AG04449 (cell line): Measurements from ENCODE around the gene OTOGL.
A peak's percentile ranks its signal among the peaks of the same experiment; 100 is the strongest.
"Not testable (repeated sequence)": the region's sequence is repeated elsewhere in the genome, so short reads cannot be mapped to it uniquely, and the experiment has no call there.

ENCODE experiments used
- CTCF ChIA-PET: fragments of 350-600 bp; formaldehyde crosslinking; extraction: SDS; loops from one replicate; lab custom pipeline; 2021; ENCODE audit warnings: antibody characterized with exemption; lab: Yijun Ruan, JAX
- POLR2A ChIA-PET: fragments of 400-600, 350-600 bp; formaldehyde crosslinking; extraction: SDS; loops from one replicate; lab custom pipeline; 2020; ENCODE audit warnings: antibody characterized with exemption, inconsistent platforms; lab: Yijun Ruan, JAX
- DNase-seq: peaks from one replicate; pipeline ENCODE4 v3.0.0-alpha.2; 2010; ENCODE audit warnings: low read depth, low spot score
- H3K4me3 ChIP-seq: 2 replicates; pipeline ENCODE4 v1.5.1; 2011; ENCODE audit warnings: low read depth, mild to moderate bottlenecking, control low read depth, low read length
- TF ChIP-seq, protein P1 (sequence below): IDR thresholded peaks from one replicate; pipeline ENCODE4 v1.5.1; 2011; ENCODE audit warnings: mild to moderate bottlenecking, moderate library complexity, low read length, control low read depth, inconsistent platforms; ENCODE audit not compliant: insufficient read depth; ENCODE audit errors: missing control alignments

The OTOGL gene

DNA sequence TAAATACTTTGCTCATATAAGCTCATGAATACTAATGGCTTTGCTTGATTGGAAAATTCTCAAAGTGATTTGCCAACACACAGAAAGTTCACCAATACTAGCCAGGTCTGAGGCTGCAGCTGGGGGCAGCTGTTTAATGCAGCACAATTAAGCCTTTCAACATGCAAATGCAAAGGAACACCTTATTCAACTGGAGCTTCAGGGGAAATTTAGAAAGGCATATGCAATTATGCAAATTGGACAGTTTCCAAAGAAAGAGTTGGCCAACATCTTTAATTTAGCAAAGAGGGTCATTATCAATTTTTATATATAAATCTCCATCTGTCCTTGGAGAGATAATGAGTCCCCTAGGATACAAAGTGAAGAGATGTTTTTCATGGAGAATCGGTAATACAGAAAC is 40.2 kb upstream of the OTOGL start:
- ChIA-PET CTCF (no interaction called here), POLR2A (no interaction called here)
- H3K4me3 ChIP-seq, result no peak overlapping the region
- no peak for DNase-seq
- TF ChIP-seq, protein P1, sequence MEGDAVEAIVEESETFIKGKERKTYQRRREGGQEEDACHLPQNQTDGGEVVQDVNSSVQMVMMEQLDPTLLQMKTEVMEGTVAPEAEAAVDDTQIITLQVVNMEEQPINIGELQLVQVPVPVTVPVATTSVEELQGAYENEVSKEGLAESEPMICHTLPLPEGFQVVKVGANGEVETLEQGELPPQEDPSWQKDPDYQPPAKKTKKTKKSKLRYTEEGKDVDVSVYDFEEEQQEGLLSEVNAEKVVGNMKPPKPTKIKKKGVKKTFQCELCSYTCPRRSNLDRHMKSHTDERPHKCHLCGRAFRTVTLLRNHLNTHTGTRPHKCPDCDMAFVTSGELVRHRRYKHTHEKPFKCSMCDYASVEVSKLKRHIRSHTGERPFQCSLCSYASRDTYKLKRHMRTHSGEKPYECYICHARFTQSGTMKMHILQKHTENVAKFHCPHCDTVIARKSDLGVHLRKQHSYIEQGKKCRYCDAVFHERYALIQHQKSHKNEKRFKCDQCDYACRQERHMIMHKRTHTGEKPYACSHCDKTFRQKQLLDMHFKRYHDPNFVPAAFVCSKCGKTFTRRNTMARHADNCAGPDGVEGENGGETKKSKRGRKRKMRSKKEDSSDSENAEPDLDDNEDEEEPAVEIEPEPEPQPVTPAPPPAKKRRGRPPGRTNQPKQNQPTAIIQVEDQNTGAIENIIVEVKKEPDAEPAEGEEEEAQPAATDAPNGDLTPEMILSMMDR, result no peak

DNA sequence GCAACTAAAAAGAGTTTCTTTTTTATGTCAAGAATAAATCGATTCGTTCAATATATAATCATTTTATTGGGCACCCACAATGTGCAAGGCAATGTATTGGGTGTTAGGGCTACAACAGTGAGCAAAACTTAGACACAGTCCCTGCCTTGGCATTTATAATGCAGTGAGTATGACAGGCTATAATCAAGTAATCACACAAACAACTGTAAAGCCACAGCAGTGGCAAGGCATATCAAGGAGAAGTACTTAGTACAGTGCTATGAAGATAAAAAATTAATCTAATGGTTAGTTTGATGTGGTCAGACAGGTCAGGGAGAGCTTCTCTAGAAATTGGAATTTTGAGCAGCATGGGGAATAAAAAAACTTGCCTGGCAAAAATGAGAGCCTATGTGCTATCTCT is 39.5 kb upstream of the OTOGL start:
- H3K4me3 ChIP-seq, result no peak overlapping the region
- no peak for DNase-seq
- CTCF ChIA-PET, result no interaction called here
- POLR2A ChIA-PET, result no interaction called here
- TF ChIP-seq, protein P1, result no peak

DNA sequence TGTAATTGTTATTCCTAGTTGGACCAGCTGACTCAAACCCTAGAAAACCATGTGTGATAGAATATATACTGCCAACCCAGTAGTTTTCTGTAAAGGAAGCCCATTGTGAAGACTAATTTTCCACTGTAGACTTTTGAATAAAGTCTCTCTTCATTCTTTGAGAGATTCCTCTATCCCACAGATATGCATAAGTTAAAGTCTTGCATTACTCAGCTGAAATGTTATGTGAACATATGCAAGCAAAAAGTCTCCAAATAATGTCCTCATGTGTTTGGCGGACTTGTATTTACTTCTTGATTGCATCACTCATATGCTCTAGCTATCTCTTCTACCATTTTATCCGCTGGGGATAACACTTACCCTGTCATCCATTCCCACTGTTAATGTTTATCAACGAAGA is 35.1 kb upstream of the OTOGL start:
- no peak overlapping the region for H3K4me3 ChIP-seq
- CTCF ChIA-PET, result no interaction called here

DNA sequence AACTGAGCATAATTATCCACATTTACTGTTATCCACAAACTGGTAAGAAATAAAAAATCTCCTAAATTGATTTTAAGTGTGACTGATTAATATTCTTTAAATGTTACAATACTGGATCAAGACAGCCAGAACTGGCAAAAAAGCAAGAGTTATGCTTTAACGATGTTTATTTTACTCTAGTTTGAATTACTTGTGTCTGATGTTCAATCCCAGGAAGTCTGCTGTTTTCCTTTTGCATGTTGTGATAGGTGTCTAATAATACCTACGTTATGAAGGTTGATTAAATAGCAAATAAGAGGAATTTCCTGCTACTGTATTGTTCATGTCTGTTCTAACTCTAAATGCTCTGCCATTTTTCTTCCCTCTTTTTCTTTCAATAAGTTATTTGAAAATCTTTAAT is 34.4 kb upstream of the OTOGL start:
- ChIA-PET CTCF (no interaction called here), POLR2A (no interaction called here)
- no peak overlapping the region for H3K4me3 ChIP-seq
- DNase-seq, result no peak
- TF ChIP-seq, protein P1, result no peak

More for the DNA sequence above, 35.1 kb upstream of the OTOGL start:
- TF ChIP-seq, protein P1, result no peak
- peak; percentile 86 for DNase-seq
- POLR2A ChIA-PET, result no interaction called here

DNA sequence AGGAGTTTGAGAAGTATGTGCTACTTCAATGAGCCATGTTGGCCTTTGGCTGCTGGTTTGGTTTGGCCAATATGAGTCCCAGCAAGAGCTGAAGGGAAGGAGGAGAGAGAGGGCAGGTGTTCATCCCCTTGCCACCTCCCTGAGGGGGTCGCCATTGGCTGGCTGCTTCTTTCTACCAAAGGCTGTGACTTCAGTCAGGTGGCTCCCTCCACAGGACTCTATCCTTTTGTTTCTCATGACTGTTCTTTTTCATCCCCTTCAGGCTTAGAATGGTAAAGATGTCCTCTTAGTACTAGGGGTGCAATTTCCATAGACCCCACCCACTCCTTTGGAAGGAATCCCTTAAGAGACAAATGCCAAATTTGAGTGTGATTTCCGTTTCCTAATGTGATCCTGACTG is 31.2 kb upstream of the OTOGL start:
- TF ChIP-seq, protein P1, result no peak
- CTCF ChIA-PET, result interaction anchor here (1.0 to 1.1 kb wide), 2 partner anchors 119 to 123 kb away, joined by 3 read pairs; no protein-coding TSS in a partner anchor
- H3K4me3 ChIP-seq, result no peak overlapping the region
- DNase-seq, result no peak
- POLR2A ChIA-PET, result no interaction called here

DNA sequence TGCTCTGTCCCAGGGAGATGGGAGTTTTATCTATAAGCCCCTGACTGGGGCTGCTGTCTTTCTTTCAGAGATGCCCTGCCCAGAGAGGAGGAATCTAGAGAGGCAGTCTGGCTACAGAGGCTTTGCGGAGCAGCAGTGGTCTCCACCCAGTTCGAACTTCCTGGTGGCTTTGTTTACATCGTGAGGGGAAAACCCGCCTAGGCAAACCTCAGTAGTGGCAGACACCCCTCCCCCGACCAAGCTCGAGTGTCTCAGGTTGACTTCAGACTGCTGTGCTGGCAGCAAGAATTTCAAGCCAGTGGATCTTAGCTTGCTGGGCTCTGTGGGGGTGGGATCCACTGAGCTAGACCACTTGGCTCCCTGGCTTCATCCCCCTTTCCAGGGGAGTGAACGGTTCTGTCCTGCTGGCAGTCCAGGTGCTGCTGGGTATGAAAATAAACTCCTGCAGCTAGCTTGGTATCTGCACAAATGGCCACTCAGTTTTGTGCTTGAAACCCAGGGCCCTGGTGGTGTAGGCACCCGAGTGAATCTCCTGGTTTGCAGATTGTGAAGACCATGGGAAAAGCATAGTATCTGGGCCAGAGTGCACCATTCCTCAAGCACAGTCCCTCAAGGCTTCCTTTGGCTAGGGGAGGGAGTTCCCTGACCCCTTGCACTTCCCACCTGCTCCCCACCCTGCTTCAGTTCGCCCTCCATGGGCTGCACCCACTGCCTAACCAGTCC is 15.3 kb upstream of the OTOGL start:
- CTCF ChIA-PET, H3K4me3 ChIP-seq, POLR2A ChIA-PET, DNase-seq: not testable (repeated sequence)

DNA sequence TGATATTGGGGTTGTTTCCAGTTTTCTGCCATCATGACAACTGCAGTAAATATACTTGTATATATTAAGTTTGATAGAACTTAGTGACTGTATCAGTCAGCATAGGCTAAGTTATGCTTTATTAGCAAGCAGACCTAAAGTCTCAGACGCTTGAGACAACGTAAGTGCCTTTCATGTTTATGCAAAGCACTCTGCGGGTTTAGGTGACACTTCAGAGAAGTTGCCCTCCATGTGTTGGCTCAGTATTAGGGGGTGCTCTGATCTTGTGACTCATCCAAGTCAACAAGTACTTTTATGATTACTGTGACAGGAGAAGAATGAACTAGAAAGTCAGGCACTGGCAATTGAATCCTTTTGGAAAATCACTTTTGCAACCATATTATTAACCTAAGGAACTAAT is 13.3 kb upstream of the OTOGL start:
- CTCF ChIA-PET, result no interaction called here
- TF ChIP-seq, protein P1, result no peak
- H3K4me3 ChIP-seq, result no peak overlapping the region
- POLR2A ChIA-PET, result no interaction called here
- DNase-seq, result no peak
